A673 (cell line): Measurements from ENCODE around the gene LTA.

Source experiments
- EZH2 ChIP-seq: fragments of 200-600 bp; sonication (generic); IDR thresholded peaks from 2 replicates; pipeline ENCODE4 v1.6.1; 2017; ENCODE audit warnings: borderline replicate concordance, low read depth, mild to moderate bottlenecking, mixed read lengths, antibody characterized with exemption, low read length; ENCODE audit not compliant: poor library complexity, severe bottlenecking
- TF ChIP-seq, protein P1 (sequence below): fragments of 300-800, 200-600 bp; sonication (generic); conservative IDR thresholded peaks from 2 replicates; pipeline ENCODE4 v1.5.1; 2017; ENCODE audit warnings: low read depth, mild to moderate bottlenecking, antibody characterized with exemption, low read length, moderate library complexity, mixed read lengths

DNA sequence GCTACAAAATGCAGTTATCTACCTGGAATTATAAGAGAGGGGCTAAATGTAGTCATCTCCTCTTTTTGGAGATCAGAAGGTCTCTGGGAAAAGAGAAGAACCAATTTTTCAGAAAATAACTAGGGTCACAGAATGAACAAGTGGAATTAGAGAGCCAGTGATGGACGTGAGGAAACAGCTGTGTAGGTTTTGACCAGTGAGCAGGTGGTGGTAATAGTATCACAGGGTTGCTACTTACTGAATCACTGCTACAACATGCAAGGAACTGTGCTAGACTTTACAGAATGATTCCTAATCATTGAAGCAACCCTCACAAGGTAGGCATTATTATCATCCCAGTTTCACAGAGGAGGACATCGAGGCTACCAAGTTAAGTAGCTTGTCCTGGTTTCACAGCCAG, 27.4 kb upstream of the LTA start:
- TF ChIP-seq, protein P1, sequence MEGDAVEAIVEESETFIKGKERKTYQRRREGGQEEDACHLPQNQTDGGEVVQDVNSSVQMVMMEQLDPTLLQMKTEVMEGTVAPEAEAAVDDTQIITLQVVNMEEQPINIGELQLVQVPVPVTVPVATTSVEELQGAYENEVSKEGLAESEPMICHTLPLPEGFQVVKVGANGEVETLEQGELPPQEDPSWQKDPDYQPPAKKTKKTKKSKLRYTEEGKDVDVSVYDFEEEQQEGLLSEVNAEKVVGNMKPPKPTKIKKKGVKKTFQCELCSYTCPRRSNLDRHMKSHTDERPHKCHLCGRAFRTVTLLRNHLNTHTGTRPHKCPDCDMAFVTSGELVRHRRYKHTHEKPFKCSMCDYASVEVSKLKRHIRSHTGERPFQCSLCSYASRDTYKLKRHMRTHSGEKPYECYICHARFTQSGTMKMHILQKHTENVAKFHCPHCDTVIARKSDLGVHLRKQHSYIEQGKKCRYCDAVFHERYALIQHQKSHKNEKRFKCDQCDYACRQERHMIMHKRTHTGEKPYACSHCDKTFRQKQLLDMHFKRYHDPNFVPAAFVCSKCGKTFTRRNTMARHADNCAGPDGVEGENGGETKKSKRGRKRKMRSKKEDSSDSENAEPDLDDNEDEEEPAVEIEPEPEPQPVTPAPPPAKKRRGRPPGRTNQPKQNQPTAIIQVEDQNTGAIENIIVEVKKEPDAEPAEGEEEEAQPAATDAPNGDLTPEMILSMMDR, result no peak
- TF ChIP-seq EZH2, result no peak
